ENCODE measurements around the gene IQCK. TPM values are rescaled to one million over a fixed set of nuclear protein-coding genes. Genes with fewer than 3 reads are reported as not detected.

The IQCK gene
- total RNA-seq, 1 donor from 2014 or later, result 1.3 TPM

DNA sequence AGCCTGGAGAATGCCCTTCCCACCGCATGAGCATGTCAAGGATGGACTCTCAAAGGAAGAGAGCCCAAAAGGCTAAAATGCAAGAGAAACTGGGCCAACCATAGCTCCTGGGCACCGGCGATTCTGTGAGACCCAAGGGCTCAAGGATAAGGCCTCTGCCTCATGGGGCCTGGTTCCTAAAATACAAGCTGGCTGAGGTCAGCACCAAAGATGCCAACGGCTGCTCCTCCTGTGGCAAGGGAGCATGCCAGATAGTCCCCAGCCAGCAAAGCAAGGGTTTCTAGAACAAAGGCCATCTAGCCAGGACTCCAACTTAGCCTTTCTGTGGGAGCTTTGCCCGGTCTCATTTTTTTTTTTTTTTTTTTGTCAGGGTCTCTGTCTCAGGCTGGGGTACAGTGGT, 146.5 kb downstream of the IQCK start:
- no peak for TF ChIP-seq CTCF (IDR thresholded peaks at IDR 0.05; ENCODE audit: insufficient read depth, low read length, severe bottlenecking)
- Histone ChIP-seq H3K4me3 (ENCODE audit: low read depth, low read length) (no peak overlapping the region), H3K36me3 (ENCODE audit: control insufficient read depth, insufficient read depth, low read length) (no peaks in the 10 kb centered on the region), H3K27me3 (ENCODE audit: control insufficient read depth, insufficient read depth, low read length) (no peaks in the 10 kb centered on the region)
- DNase-seq (ENCODE audit: low read depth), result no peak
- FAIRE-seq, result no peak

DNA sequence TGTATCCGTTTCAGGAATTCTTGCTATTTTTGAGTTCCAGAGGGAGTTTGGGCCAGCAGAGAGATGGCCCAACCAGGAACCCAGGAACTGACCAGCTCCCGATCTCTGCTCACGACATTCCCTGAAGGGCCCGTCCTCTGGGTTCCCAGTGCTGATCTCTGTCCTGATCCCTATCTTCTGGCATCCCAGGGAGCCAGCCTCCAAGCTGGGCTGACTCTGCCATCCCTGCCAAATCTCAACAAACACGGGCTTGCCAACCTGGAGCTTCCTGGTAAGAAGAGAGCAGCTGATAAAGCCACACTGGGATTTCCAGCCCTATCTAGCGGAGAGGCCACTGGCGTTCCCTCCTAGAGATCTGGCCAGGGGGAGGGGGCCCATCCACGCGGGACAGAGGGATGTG, 150.3 kb downstream of the IQCK start:
- FAIRE-seq (no peak), DNase-seq (ENCODE audit: low read depth) (no peak)
- no peaks in the 10 kb centered on the region for H3K36me3 ChIP-seq (ENCODE audit: control insufficient read depth, insufficient read depth, low read length)
- H3K4me3 ChIP-seq (ENCODE audit: low read depth, low read length), result no peak overlapping the region
- H3K27me3 ChIP-seq (ENCODE audit: control insufficient read depth, insufficient read depth, low read length), result no peaks in the 10 kb centered on the region
- TF ChIP-seq CTCF (IDR thresholded peaks at IDR 0.05; ENCODE audit: insufficient read depth, low read length, severe bottlenecking), result no peak

DNA sequence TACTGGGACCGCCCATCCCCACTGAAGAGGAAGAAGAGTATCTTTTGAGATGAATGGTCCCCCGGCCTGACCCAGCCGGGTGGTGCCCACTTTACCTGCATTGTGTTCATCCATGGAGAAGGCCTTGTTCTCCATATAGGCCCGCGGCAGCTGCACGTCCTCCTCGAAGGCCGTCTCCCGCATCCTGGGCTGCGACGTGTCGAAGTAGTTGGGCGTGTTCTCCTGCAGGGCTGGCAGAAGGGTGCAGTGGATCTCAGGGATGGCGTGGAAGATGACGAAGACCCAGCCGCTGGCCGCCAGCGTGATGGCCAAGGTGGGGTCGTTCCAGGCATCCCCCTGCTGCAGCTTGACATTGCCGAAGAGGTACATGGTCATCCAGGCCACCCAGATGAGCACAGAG, 153.7 kb downstream of the IQCK start:
- TF ChIP-seq CTCF (IDR thresholded peaks at IDR 0.05; ENCODE audit: insufficient read depth, low read length, severe bottlenecking), result no peak
- no peaks in the 10 kb centered on the region for H3K36me3 ChIP-seq (ENCODE audit: control insufficient read depth, insufficient read depth, low read length)
- FAIRE-seq (no peak), DNase-seq (ENCODE audit: low read depth) (no peak)
- H3K27me3 ChIP-seq (ENCODE audit: control insufficient read depth, insufficient read depth, low read length), result peaks cover 2% of the 10 kb centered on the region
- H3K4me3 ChIP-seq (ENCODE audit: low read depth, low read length), result no peak overlapping the region

GRCh38 chr16:19872179-19872863, 154.2 kb downstream of the IQCK start:
- no peak for FAIRE-seq
- no peak for TF ChIP-seq CTCF (IDR thresholded peaks at IDR 0.05; ENCODE audit: insufficient read depth, low read length, severe bottlenecking)
- no peak for DNase-seq (ENCODE audit: low read depth)
- H3K36me3 ChIP-seq (ENCODE audit: control insufficient read depth, insufficient read depth, low read length), result no peaks in the 10 kb centered on the region
- no peak overlapping the region for H3K4me3 ChIP-seq (ENCODE audit: low read depth, low read length)
- peaks cover 2% of the 10 kb centered on the region for H3K27me3 ChIP-seq (ENCODE audit: control insufficient read depth, insufficient read depth, low read length)

DNA sequence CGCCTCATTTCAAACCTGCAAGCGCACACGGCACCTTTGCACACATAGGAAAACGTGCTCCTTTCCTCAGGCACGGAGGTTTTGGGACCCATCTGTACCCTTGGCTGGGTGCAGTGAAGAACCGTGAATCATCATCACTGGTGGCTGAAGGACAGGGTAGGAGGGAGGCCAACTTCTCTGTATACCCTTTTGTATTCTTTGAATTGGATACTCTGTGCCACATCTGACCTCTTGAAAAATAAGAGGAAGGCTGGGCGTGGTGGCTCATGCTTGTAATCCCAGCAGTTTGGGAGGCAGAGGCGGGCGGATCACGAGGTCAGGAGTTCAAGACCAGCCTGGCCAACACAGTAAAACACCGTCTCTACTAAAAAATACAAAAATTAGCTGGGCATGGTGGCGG, 154.9 kb downstream of the IQCK start:
- DNase-seq (ENCODE audit: low read depth) (no peak), FAIRE-seq (no peak)
- peaks cover 2% of the 10 kb centered on the region for H3K27me3 ChIP-seq (ENCODE audit: control insufficient read depth, insufficient read depth, low read length)
- no peak overlapping the region for H3K4me3 ChIP-seq (ENCODE audit: low read depth, low read length)
- TF ChIP-seq CTCF (IDR thresholded peaks at IDR 0.05; ENCODE audit: insufficient read depth, low read length, severe bottlenecking), result no peak
- no peaks in the 10 kb centered on the region for H3K36me3 ChIP-seq (ENCODE audit: control insufficient read depth, insufficient read depth, low read length)

GRCh38 chr16:19874026-19874425, 156.0 kb downstream of the IQCK start:
- no peak for DNase-seq (ENCODE audit: low read depth)
- no peak for FAIRE-seq

More at GRCh38 chr16:19874026-19874425, 156.0 kb downstream of the IQCK start:
- H3K4me3 ChIP-seq (ENCODE audit: low read depth, low read length), result no peak overlapping the region
- no peaks in the 10 kb centered on the region for H3K36me3 ChIP-seq (ENCODE audit: control insufficient read depth, insufficient read depth, low read length)
- TF ChIP-seq CTCF (IDR thresholded peaks at IDR 0.05; ENCODE audit: insufficient read depth, low read length, severe bottlenecking), result no peak
- peaks cover 2% of the 10 kb centered on the region for H3K27me3 ChIP-seq (ENCODE audit: control insufficient read depth, insufficient read depth, low read length)
